H9 (cell line): ENCODE results near the gene AASDH. TPM values are rescaled to one million over a fixed set of nuclear protein-coding genes. Genes with fewer than 3 reads are reported as not detected.

Experiments
- DNase-seq: peaks from one replicate; pipeline ENCODE4 v3.0.0-alpha.2; 2017
- H2AFZ ChIP-seq: one replicate; pipeline ENCODE4 v1.6.1; 2013; ENCODE audit warnings: mild to moderate bottlenecking, low read length, control low read depth, moderate library complexity
- H2AK5ac ChIP-seq: 2 replicates; pipeline ENCODE4 v1.6.1; 2013; ENCODE audit warnings: low read length, control low read depth, mixed read lengths; ENCODE audit not compliant: insufficient read length
- H2BK120ac ChIP-seq: one replicate; pipeline ENCODE4 v1.6.1; 2013; ENCODE audit warnings: low read depth, mild to moderate bottlenecking, low read length, control low read depth, inconsistent platforms; ENCODE audit not compliant: poor library complexity, severe bottlenecking
- H2BK12ac ChIP-seq: 2 replicates; pipeline ENCODE4 v1.6.1; 2013; ENCODE audit warnings: low read length, control low read depth, mixed read lengths, low read depth; ENCODE audit not compliant: insufficient read length
- H2BK15ac ChIP-seq: 2 replicates; pipeline ENCODE4 v1.6.1; 2013; ENCODE audit warnings: low read depth, low read length, control low read depth
- H2BK20ac ChIP-seq: one replicate; pipeline ENCODE4 v1.6.1; 2013; ENCODE audit warnings: low read depth, mild to moderate bottlenecking, low read length, control low read depth, inconsistent platforms; ENCODE audit not compliant: poor library complexity, severe bottlenecking
- H2BK5ac ChIP-seq: 2 replicates; pipeline ENCODE4 v1.6.1; 2013; ENCODE audit warnings: low read length, control low read depth, mixed read lengths; ENCODE audit not compliant: insufficient read length
- H3K14ac ChIP-seq: 2 replicates; pipeline ENCODE4 v1.6.1; 2013; ENCODE audit warnings: low read length, control low read depth; ENCODE audit not compliant: insufficient read depth
- H3K18ac ChIP-seq: 2 replicates; pipeline ENCODE4 v1.6.1; 2013; ENCODE audit warnings: low read depth, mild to moderate bottlenecking, mixed read lengths, low read length, control low read depth; ENCODE audit not compliant: insufficient read length
- H3K23ac ChIP-seq: 2 replicates; pipeline ENCODE4 v1.6.1; 2013; ENCODE audit warnings: low read length, control low read depth, mixed read lengths, low read depth; ENCODE audit not compliant: insufficient read length
- H3K23me2 ChIP-seq: 2 replicates; pipeline ENCODE4 v1.6.1; 2013; ENCODE audit warnings: low read depth, mild to moderate bottlenecking, mixed read lengths, low read length, control low read depth; ENCODE audit not compliant: insufficient read length, poor library complexity, severe bottlenecking
- H3K27ac ChIP-seq: 2 replicates; pipeline ENCODE4 v1.5.1; 2013; ENCODE audit warnings: low read length, control low read depth, mixed read lengths, low read depth; ENCODE audit not compliant: insufficient read length
- H3K27me3 ChIP-seq: 2 replicates; pipeline ENCODE4 v1.6.1; 2013; ENCODE audit warnings: low read length, control low read depth, inconsistent platforms; ENCODE audit not compliant: insufficient read depth
- H3K4ac ChIP-seq: 2 replicates; pipeline ENCODE4 v1.6.1; 2013; ENCODE audit warnings: low read depth, mild to moderate bottlenecking, control low read depth, inconsistent platforms, low read length, moderate library complexity
- H3K4me1 ChIP-seq: 2 replicates; pipeline ENCODE4 v1.6.1; 2013; ENCODE audit warnings: low read length, control low read depth, inconsistent platforms; ENCODE audit not compliant: insufficient read depth
- H3K4me2 ChIP-seq: 2 replicates; pipeline ENCODE4 v1.6.1; 2013; ENCODE audit warnings: low read length, control low read depth, mixed read lengths; ENCODE audit not compliant: insufficient read length, insufficient read depth
- H3K56ac ChIP-seq: 2 replicates; pipeline ENCODE4 v1.6.1; 2013; ENCODE audit warnings: low read depth, mild to moderate bottlenecking, mixed read lengths, low read length, control low read depth; ENCODE audit not compliant: insufficient read length
- H3K79me1 ChIP-seq: 2 replicates; pipeline ENCODE4 v1.6.1; 2013; ENCODE audit warnings: low read depth, mild to moderate bottlenecking, moderate library complexity, low read length, control low read depth, inconsistent platforms; ENCODE audit not compliant: insufficient read depth, poor library complexity, severe bottlenecking
- H3K79me2 ChIP-seq: 2 replicates; pipeline ENCODE4 v1.6.1; 2013; ENCODE audit warnings: low read length, control low read depth, inconsistent platforms; ENCODE audit not compliant: insufficient read depth
- H3K9ac ChIP-seq: 2 replicates; pipeline ENCODE4 v1.6.1; 2013; ENCODE audit warnings: low read length, control low read depth, mixed read lengths; ENCODE audit not compliant: insufficient read length; ENCODE audit errors: extremely low read depth
- H3K9me3 ChIP-seq: one replicate; pipeline ENCODE4 v1.6.1; 2013; ENCODE audit warnings: low read depth, low read length, inconsistent platforms; ENCODE audit not compliant: control insufficient read depth
- H3T11ph ChIP-seq: one replicate; pipeline ENCODE4 v1.6.1; 2013; ENCODE audit warnings: mild to moderate bottlenecking, low read length, control low read depth, inconsistent platforms
- H4K20me1 ChIP-seq: one replicate; pipeline ENCODE4 v1.6.1; 2013; ENCODE audit not compliant: control insufficient read depth, insufficient read length, insufficient read depth
- H4K5ac ChIP-seq: 2 replicates; pipeline ENCODE4 v1.6.1; 2013; ENCODE audit warnings: low read depth, mild to moderate bottlenecking, mixed read lengths, low read length, control low read depth; ENCODE audit not compliant: insufficient read length
- H4K8ac ChIP-seq: replicated peaks from 2 replicates; pipeline ENCODE4 v1.6.1; 2013; ENCODE audit warnings: low read length, control low read depth, mixed read lengths, low read depth; ENCODE audit not compliant: insufficient read length
- H4K91ac ChIP-seq: 2 replicates; pipeline ENCODE4 v1.6.1; 2013; ENCODE audit warnings: low read depth, mild to moderate bottlenecking, moderate library complexity, mixed read lengths, low read length, control low read depth; ENCODE audit not compliant: insufficient read length
- H3K27ac Mint-ChIP-seq, 3 experiments: 2 replicates in 2 of 3; 3 replicates in 1 of 3; pipeline ENCODE4 v1.8.0; 2020 to 2021; ENCODE audit warnings: mixed read lengths in 3 of 3, mild to moderate bottlenecking in 1 of 3, moderate library complexity in 1 of 3
- H3K27me3 Mint-ChIP-seq: 2 replicates; pipeline ENCODE4 v1.8.0; 2021; ENCODE audit warnings: low read depth, mild to moderate bottlenecking, moderate library complexity, mixed read lengths
- H3K36me3 Mint-ChIP-seq, 3 experiments: 2 replicates in 2 of 3; 3 replicates in 1 of 3; pipeline ENCODE4 v1.8.0; 2020 to 2021; ENCODE audit warnings: low read depth in 3 of 3, mixed read lengths in 3 of 3; ENCODE audit not compliant: insufficient read depth in 1 of 3
- H3K4me1 Mint-ChIP-seq, 2 experiments: 2 replicates each; pipeline ENCODE4 v1.8.0; 2020; ENCODE audit warnings: mixed read lengths in 2 of 2
- H3K4me3 Mint-ChIP-seq, 2 experiments: 2 replicates in 1 of 2; 3 replicates in 1 of 2; pipeline ENCODE4 v1.8.0; 2020 to 2021; ENCODE audit warnings: mild to moderate bottlenecking in 2 of 2, mixed read lengths in 2 of 2, moderate library complexity in 1 of 2
- H3K9me3 Mint-ChIP-seq, 2 experiments: 2 replicates in 1 of 2; 3 replicates in 1 of 2; pipeline ENCODE4 v1.8.0; 2020; ENCODE audit warnings: mild to moderate bottlenecking in 2 of 2, mixed read lengths in 2 of 2, moderate library complexity in 1 of 2
- WGBS: extraction: QIAGEN DNeasy Blood & Tissue Kit; methylation state at CpG from one replicate; pipeline ENCODE4 v1.1.7; 2013; ENCODE audit warnings: missing lambda C conversion rate, low lambda C conversion rate, mixed read lengths; ENCODE audit not compliant: insufficient read length; ENCODE audit errors: extremely low coverage; 5-methylcytosine and 5-hydroxymethylcytosine counted together
- total RNA-seq: library from RNA; stranded (reverse); gene quantifications from 2 replicates; pipeline ENCODE4 v1.2.1, GENCODE V29; 2021
- TF ChIP-seq, protein P1 (sequence below): fragments of 200-600 bp; sonication (generic); conservative IDR thresholded peaks from 3 replicates; pipeline ENCODE4 v1.8.0; 2021; ENCODE audit warnings: antibody characterized with exemption, mild to moderate bottlenecking

AASDH gene
- total RNA-seq, 1 experiment from 2014 or later: 12.9 TPM

DNA sequence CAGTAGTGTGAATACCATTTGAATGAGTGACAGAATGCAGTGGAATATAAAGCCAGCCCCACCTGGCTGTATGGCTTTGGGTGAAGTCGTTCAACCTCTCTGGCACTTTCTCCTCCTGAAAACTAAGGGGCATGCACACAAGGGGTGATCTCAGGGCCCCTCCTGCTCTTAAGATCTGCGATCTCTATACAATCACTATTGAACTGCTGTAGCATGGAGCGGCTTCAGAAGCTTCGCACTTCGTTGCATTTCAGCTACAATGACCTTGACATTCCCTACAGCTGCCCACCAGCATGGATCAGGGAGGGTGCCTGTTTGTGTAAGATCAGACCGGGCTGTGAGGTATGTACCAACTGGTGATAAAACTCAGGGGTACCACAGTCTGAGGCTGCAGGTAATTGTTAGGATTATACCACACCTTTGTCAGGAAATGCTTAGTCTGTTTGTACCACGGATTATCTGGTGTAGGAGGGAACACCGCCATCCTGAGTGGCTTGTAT, 85.2 kb downstream of the AASDH start:
- no peak overlapping the region for H4K5ac ChIP-seq
- H3K27ac ChIP-seq: no peak overlapping the region
- H2BK5ac ChIP-seq: no peak overlapping the region
- no peak overlapping the region for H3K23ac ChIP-seq
- no peaks in the 10 kb centered on the region for H3K9me3 ChIP-seq
- H2AK5ac ChIP-seq: no peak overlapping the region
- Mint-ChIP-seq H3K4me3 (no peak overlapping the region), H3K4me1 (peaks cover 11 to 12% of the 10 kb centered on the region in 2 experiments), H3K27me3 (no peaks in the 10 kb centered on the region), H3K27ac (no peak overlapping the region), H3K36me3 (no peaks in the 10 kb centered on the region), H3K9me3 (no peaks in the 10 kb centered on the region; a peak in 1 of 5 replicates)
- no peaks in the 10 kb centered on the region for H3K23me2 ChIP-seq
- no peak overlapping the region for H2BK120ac ChIP-seq
- no peak overlapping the region for H3K56ac ChIP-seq
- no peaks in the 10 kb centered on the region for H3K27me3 ChIP-seq
- no peak overlapping the region for H3K4me2 ChIP-seq
- H3K4me1 ChIP-seq: no peaks in the 10 kb centered on the region
- H2BK20ac ChIP-seq: no peak overlapping the region
- no peak overlapping the region for H3T11ph ChIP-seq
- no peak overlapping the region for H4K8ac ChIP-seq
- no peak overlapping the region for H2BK15ac ChIP-seq
- no peak overlapping the region for H2AFZ ChIP-seq
- H3K4ac ChIP-seq: no peak overlapping the region
- no peaks in the 10 kb centered on the region for H4K20me1 ChIP-seq
- no CpG with 5 or more reads among the region's 8 CpGs for WGBS
- H3K79me1 ChIP-seq: no peaks in the 10 kb centered on the region
- no peak overlapping the region for H3K9ac ChIP-seq
- H3K14ac ChIP-seq: no peak overlapping the region
- H4K91ac ChIP-seq: no peak overlapping the region
- TF ChIP-seq, protein P1, sequence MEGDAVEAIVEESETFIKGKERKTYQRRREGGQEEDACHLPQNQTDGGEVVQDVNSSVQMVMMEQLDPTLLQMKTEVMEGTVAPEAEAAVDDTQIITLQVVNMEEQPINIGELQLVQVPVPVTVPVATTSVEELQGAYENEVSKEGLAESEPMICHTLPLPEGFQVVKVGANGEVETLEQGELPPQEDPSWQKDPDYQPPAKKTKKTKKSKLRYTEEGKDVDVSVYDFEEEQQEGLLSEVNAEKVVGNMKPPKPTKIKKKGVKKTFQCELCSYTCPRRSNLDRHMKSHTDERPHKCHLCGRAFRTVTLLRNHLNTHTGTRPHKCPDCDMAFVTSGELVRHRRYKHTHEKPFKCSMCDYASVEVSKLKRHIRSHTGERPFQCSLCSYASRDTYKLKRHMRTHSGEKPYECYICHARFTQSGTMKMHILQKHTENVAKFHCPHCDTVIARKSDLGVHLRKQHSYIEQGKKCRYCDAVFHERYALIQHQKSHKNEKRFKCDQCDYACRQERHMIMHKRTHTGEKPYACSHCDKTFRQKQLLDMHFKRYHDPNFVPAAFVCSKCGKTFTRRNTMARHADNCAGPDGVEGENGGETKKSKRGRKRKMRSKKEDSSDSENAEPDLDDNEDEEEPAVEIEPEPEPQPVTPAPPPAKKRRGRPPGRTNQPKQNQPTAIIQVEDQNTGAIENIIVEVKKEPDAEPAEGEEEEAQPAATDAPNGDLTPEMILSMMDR: no peak
- no peak for DNase-seq
- H2BK12ac ChIP-seq: no peak overlapping the region
- H3K79me2 ChIP-seq: no peaks in the 10 kb centered on the region
- no peak overlapping the region for H3K18ac ChIP-seq
